HG03097 (cell line): ENCODE data around the gene ABCC8.
"Not testable (repeated sequence)": the region's sequence is repeated elsewhere in the genome, so short reads cannot be mapped to it uniquely, and the experiment has no call there.

Experiments
- ATAC-seq: cut with Tn5 transposase; IDR thresholded peaks from one replicate; pipeline ENCODE4 v1.9.1; 2021; ENCODE audit not compliant: unreplicated experiment, low FRiP score

Gene ABCC8

GRCh38 chr11:17434108-17434507 lies 42.5 kb downstream of the ABCC8 start:
- no peak for ATAC-seq

- ATAC-seq: no peak
Observed at GRCh38 chr11:17432002-17432401, 44.6 kb downstream of the ABCC8 start.

DNA sequence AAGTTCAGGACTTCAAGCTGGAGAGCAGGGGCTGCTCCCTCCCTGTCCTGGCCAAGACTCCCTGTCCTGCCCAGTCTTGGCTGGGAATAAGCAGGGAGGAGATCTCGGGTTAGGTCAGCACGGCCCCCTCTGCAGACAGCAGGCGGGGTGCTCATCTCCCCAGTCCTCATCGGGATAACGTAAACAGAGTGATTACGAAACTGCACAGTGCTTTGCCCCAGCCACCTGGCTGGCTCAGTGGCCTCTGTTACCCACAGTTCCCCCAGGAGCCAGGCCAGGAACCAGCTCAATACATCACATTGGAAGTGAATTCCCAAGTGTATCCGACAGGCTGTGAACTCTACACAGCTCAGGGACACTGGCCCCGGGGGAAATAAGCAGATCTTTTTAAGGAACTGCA lies 45.5 kb downstream of the ABCC8 start:
- ATAC-seq: no peak

DNA sequence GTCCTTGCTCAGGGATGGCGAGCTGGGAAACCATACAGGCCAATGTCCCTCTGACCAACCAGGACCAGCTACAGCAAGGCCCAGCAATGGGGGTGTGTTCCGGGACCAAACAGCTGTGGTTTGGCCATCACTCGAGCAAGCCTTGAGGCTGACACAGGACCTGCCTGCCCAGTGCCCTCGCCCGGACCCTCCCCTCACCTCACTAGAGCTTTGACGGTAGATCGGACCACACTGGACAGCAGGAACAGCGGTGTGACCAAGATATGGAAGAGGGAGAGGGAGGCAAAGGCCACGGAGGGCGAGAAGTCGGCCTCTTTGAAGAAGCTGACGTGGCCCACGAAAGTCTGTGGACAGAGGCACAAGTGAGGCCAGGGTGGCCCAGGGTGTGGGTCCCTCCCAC lies 46.0 kb downstream of the ABCC8 start:
- no peak for ATAC-seq

DNA sequence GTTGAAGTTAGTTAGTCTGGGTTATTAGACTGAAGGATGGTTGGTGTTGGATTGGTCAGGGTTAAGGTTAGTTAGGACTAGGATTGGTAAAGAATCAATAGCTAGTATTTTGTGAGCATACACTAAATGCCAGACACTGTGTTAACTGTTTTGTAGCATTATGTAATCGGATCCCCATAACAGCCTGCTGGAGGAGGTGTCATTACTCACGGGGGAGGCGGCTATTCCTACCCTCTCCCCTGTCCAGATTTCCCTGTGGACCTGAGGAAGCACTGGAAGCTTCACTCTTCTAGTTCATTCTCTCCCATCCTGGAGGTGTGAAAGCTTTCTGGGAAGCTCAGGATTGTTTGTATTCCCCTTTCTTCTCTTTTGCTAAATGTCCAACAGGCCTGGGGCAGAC lies 47.7 kb downstream of the ABCC8 start:
- no peak for ATAC-seq

DNA sequence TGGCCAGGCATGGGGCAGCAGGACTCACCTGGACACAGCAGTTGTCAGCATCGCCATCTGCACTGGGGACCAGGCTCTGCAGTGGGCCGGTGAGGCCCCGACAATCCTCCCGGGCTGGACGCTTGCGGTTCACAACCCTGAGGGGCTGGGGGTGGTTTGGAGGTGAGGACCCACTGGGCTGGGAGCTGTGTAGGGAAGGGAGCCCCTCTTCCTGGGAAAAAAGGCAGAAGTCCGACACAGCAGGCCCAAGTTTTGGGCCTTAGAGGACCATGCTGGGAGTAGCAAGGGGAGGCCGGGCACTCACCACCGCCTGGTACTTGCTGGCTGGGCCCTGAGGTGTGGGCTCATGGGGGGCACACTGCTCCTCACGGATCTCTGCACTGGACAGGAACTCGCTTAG lies 48.4 kb downstream of the ABCC8 start:
- no peak for ATAC-seq

DNA sequence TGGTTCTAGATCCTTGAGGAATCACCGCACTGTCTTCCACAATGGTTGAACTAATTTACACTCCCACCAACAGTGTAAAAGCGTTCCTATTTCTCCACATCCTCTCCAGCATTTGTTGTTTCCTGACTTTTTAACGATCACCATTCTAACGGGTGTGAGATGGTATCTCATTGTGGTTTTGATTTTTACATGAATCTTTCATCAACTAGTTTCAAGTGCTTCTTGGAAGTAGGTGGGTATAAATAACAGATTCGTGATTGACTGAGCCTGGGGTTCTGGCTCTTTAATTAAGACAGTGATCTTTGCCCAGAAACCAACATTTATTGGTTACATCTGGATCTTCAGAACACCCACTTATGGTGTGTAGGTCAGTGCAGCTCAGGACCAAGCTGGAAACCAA lies 50.4 kb downstream of the ABCC8 start:
- ATAC-seq: not testable (repeated sequence)

DNA sequence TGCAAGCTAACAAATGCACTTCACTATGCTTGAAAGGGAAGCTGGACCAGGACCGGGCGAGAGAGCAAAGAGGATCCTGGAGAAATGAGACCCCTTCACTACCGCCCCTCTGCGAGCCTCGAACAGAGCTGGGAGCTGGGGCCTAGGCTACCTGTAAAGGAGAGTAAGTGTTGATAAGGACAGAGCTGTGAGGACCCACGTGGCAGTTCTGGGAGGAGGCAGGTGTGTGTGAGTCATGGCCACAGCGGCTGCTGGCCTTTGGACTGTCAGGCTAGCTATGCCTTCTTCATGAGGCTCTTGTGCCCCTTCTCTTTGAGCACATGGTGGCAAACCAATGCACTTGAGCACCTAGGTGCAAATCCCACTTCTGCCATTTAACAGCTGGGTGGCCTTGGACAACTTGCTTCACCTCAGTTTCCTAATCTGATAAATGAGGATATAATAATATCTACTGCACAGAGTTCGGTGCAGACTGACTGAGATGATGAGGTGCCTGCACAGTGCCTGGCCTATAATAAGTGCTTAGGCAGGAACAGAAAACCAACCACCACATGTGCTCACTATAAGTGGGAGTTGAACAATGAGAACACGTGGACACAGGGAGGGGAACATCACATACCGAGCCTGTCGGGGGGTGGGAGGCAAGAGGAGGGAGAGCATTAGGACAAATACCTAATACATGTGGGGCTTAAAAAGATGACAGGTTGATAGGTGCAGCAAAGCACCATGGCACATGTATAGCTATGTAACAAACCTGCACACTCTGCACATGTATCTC lies 52.9 kb downstream of the ABCC8 start:
- no peak for ATAC-seq

GRCh38 chr11:17421781-17422180 lies 54.9 kb downstream of the ABCC8 start:
- ATAC-seq: no peak

- no peak for ATAC-seq
Observed at GRCh38 chr11:17418444-17419081, 58.1 kb downstream of the ABCC8 start.

DNA sequence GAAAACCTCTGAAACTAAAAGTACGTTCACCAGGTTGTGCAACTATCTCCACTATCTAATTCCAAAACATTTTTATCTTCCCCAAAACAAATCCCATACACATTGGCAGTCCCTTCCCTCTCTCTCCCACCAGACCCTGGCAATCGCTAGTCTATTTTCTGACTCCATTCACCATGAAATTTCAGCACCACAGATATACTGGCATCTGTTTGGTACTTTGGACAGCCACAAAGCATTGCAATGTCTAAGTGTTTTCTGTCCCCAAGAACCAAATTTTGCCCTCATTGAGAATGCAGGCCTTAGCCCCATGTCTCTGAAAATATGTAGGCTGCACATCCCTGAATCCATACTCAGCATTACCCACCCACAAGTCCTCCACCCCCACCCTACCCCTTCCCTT lies 60.2 kb downstream of the ABCC8 start:
- ATAC-seq: no peak

DNA sequence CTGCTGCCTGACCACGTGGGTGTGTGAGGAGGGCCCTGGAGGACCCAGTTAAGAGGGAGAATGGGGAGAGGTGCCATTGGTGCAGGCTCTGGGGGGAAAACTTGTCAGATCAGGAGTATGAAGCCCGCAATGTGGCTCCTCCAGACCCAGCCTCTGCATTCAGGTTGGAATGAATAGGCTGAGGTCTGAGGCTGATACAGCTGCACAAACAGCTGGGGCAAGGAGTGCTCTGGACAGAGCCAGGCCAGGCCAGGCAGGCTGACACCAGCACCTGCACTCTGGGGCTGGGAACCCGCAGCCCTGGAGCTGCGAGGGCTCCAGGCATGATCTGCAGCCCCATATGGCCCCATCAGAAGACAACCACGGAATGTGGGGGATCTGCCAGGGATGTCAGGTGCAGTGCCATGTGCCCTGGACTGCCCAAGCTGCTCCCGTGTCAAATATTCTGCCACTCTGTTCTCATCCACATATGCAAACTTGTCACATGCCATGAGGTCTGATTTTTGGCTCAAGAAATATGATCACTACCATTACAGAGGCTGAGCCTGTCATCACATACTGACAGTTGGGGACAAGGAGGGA lies 61.0 kb downstream of the ABCC8 start:
- ATAC-seq: no peak

GRCh38 chr11:17414992-17415391 lies 61.7 kb downstream of the ABCC8 start:
- no peak for ATAC-seq

GRCh38 chr11:17414317-17414737 lies 62.3 kb downstream of the ABCC8 start:
- no peak for ATAC-seq

GRCh38 chr11:17413414-17414316 lies 63.0 kb downstream of the ABCC8 start:
- no peak for ATAC-seq

DNA sequence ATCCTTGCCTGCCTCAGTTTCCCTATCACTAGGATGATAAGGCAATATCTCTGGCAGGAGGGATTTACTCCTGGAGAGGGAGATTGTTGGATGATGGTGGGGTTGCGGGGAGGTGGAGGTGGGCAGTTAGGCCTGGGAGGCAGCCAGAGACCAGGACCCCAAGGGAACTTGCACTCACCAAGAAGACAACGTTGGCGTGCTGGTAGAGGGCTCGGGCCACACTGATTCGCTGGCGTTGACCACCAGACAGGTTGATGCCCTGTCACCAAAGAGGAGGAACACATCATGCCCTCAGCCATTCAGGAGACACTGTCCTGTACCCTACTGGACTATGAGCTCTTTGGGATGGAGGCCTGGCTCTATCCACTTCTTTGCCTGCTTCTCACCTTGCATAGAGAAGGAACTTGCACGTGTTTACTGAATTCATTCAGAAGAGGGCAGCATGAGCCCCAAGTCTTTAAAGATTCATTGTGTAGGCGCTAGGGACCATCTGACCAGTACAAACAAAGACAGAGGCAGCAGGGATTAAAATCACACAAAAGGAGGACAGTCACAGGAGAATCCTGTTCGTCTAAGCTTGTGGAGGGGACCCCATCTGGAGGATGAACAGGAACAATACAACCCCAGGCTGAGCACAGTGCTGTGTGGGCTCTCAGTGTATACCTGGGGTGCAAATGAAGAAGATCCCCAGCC lies 64.0 kb downstream of the ABCC8 start:
- ATAC-seq: no peak

- no peak for ATAC-seq
Observed at GRCh38 chr11:17411418-17411817, 65.2 kb downstream of the ABCC8 start.

GRCh38 chr11:17410606-17411379 lies 65.9 kb downstream of the ABCC8 start:
- ATAC-seq: no peak

DNA sequence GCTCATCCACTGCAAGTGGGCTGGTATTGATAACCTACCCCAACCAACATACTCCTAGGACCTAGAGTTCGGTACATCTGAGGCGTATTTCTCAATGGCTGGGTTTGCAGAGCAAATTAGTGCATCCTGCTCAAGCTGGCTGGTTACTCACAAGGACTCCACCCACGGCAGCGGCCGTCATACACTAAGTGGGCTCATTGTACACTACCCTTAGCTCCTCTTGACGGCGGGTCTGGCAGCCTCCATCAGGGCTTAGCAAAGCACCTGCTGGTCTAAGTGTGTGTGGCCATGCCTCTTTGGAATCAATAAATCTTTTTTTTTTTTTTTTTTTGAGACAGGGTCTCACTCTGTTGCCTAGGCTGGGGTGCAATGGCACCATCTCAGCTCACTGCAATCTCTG lies 68.0 kb downstream of the ABCC8 start:
- ATAC-seq: no peak

DNA sequence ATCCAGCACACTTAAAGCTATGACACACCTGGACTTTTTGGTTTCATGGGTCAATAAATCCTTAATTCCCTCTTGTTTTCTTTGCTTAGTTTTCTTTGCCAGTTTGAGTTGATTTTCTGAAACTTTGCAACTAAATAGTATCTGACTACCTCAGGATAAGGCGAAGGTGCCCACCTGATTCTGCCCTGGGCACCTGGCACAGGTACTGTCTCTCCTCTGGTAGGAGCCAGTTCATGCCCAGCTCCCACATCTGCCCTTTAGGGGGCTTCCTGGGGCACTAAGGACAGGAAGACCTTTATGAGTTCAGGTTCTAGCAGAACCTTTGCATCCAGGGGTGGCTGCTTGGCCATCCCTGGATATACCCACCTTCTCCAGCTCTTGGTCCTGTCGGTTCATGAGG lies 68.6 kb downstream of the ABCC8 start:
- no peak for ATAC-seq
